Stimulated activated CD4-positive, alpha-beta T cell treated with anti-CD3 and anti-CD28 coated beads, Interleukin-15, amount 100 ng/mL, for 24 hours (primary cell): ENCODE measurements around the gene MIGA2.
"Not testable (repeated sequence)": the region's sequence is repeated elsewhere in the genome, so short reads cannot be mapped to it uniquely, and the experiment has no call there.

Source experiments
- DNase-seq: peaks from one replicate; pipeline ENCODE4 v3.0.0-alpha.2; 2020

Gene MIGA2

DNA sequence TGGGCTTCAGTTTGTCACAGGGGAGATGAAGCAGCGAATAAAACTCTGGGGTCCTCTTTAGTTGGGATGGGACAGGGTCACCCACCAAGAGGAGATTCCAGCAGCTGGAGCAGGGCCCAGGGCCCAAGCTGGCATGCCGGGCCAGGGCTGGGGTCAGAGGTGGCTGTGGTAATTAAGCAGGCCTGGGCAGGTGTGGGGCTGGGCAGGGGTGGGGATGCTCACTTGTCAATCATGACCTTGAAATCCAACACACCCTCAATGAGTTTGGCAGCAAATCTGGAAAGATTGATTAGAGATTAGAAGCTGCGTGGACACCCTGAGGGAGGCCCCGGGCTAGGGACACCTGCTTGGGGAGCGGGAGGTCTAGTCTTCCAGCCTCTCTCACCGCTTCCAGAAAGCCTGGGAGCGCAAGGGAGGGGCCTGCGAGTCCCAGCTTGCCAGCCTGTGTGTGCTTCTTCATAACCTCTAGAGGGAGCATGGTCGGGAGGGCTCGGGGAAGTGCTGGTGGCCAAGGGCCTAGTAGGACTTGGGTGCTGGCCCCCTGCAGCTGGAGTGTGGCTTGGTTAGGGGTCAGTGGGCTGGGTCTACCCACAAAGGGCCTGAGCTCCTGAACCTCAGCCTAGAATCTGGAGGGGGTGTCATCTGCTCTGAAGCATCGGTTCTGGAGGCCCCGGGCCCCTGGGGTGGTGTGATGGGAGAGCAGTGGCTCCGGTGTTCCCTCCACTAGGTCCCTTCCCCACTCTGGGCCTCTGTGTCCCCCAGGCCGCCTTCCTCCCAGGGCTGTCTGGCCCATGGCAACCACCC lies 66.6 kb downstream of the MIGA2 start:
- peak; percentile 37 for DNase-seq

GRCh38 chr9:129103595-129103965 lies 67.2 kb downstream of the MIGA2 start:
- no peak for DNase-seq

- DNase-seq = no peak
Observed at GRCh38 chr9:129104051-129104450, 67.6 kb downstream of the MIGA2 start.

DNA sequence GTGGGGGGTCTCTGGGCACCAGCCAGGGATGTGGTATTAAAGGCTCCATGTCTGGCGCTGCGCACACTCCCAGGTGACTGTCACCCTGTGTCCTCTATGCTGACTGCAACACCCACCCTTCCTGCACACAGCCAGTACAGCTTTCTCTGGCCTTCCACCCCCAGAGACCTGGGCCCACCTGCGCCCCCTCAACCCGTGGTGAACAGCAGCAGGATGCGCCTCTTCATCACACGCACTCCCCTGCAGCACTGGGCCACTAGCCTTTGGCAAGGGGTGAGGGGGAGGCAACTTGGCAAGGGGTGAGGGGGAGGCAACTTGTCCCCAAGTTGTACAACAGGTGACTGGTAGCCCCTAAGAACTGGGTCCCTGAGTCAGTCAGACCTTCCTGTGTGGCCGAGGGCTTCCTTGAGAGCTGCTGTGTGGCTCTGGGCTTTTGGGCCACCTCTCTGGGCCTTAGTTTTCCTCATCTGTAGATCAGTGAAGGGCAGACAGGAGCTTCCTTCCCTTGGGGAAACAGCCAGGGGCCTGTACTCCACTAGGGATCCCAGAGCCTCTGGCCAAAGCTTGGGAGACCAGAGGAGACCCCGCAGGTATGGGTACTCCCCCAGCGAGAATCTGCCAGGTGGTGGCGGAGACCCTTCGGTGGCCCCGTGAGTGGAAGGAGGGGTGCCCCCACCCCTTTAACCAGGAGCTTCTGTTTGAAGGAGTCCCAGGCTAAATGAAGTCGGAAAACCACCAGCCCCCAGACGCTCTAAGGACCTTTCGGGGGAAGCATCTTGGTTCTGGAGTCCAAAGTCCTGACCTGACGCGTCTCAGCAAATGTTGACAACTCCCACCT lies 69.7 kb downstream of the MIGA2 start:
- no peak for DNase-seq

GRCh38 chr9:129107651-129108050 lies 71.2 kb downstream of the MIGA2 start:
- DNase-seq = no peak

GRCh38 chr9:129108083-129108804 lies 71.8 kb downstream of the MIGA2 start:
- DNase-seq = no peak

DNA sequence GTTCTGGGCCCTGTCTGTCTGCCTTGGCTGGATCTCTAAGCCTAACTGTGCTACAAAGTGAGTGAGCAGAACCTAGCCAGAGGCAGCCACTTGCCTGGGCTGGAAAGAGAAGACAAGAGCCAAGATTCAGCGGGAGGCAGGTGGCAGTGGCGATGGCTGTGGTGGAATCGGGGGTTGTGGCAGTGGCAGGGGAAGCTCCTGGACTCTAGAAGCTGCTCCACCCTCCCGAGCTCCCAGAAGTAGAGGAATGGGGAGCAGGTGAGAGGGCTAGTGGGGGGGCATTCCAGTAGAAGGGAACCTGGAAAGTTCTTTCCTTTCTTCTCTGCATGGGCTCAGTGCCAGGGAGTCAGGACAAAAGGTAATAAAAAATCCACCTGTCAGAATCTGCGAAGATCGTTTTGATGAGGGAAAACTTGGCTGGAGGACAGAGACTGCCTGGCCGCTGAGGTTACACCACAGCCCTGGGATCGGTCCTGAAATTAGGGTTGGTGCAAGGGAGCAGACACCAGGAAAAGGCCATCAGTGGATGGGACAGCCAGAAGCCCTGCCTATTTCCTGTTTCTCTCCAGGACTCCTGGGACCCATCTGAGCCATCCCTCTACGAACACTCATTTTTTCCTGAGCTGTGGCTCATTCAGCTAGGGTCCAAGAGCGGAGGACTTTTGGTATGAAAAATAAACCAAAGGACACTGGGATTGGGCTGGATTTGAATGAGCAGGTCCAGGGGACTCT lies 72.5 kb downstream of the MIGA2 start:
- no peak for DNase-seq

DNA sequence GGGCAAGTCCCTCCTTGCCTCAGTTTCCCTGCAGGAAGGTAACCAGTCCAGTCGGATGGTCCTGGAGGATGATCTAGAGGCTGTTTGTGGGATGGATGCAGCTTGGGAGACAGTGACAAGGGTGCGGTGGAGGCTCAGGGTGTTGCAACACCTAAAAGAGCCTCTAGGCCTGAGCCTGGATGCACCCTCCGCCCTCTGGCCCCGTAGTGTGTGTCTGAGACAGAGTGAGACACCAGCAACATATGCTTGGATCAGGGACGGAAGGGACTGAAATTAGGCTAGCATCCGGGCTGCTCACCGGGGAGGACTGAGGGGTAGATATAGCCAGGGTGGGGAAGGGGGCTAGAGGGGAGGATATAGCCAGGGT lies 73.1 kb downstream of the MIGA2 start:
- peak; percentile 41 for DNase-seq

DNA sequence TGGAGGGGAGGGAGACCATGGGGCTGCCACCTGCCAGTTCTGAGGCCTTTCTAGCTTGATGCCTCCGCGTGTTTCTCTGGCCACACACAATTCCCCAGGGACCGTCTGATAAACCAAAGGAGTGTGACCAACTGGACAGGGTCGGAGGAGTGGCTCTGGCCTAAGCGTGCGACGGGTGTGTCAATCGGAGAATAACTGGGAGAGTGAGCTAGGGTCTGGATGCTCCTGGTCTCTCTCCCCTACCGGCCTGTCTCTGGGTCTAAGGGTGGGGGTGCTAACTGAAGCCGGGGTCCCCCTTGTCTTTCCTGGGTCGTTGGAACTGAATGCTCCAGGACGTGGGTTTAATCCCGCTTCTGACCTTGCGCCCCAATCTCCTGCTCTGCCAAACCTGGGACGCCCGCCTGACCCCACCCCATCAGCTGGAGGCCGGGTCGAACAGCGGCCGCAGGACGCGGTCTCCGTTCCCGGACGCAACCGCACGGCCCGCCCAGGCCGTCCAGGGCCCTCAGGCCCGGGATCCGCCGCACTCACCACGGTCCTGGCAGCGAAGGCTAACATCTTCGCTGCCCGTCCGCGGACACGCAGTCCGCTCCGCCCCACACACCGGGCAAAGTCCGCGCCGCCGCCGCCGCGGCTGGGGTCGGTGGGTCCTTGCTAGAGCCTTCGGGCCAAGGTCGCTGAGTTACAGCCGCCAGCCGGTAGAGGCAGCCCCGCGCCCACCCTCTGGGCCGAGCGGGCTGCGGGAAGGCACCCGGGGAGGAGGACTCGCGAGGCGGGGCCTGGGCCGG lies 73.7 kb downstream of the MIGA2 start:
- peak; percentile 17 for DNase-seq

GRCh38 chr9:129110740-129111527 lies 74.5 kb downstream of the MIGA2 start, which contains the start of the genes CRAT and PTPA:
CRAT (minus strand) TSS chr9:129110793; CDS start chr9:129110509, 284 bp downstream.
PTPA (plus strand) TSS chr9:129111415; CDS start chr9:129111601, 186 bp downstream.
- DNase-seq = peak; percentile 98

GRCh38 chr9:129111528-129112151 lies 75.2 kb downstream of the MIGA2 start:
- DNase-seq = peak; percentile 46

GRCh38 chr9:129112526-129112925 lies 76.1 kb downstream of the MIGA2 start:
- DNase-seq = not testable (repeated sequence)

GRCh38 chr9:129113645-129114304 lies 77.3 kb downstream of the MIGA2 start:
- DNase-seq = no peak

DNA sequence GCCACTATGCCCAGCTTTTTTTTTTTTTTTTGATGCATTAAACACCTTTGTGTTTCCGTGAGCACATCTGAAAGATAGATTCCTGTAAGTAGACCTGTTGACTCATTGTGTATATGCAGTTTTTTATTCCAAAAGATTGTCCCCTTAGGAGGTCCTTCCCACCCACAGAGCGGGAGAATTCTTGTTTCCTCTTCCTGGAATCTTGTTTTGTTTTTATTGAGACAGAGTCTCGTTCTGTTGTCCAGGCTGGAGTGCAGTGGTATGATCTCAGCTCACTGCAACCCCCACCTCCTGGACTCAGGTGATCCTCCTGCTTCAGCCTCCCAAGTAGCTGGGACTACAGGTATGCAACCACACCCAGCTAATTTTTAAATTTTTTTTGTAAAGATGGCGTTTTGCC lies 82.4 kb downstream of the MIGA2 start:
- no peak for DNase-seq

DNA sequence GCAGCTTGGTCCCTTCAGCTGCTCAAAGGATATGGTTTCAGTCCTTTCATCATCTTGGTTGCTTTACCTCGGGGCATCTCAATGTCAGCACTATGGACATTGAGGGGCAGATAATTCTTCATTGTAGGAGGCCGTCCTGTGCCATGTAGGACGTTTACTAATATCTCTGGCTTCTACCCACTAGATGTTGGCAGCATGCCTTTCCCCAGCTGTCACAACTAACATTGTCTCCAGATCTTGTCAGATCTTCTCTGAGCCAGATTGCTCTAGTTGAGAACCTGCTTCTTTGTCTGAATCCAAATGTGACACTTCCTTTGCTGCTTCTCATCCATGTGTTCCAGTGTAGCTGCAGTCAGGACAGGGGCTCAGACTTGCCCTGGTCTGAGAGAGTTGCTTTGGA lies 85.1 kb downstream of the MIGA2 start:
- DNase-seq = no peak
